ENCODE measurements around the gene MAN1B1.
"Not testable (repeated sequence)": the region's sequence is repeated elsewhere in the genome, so short reads cannot be mapped to it uniquely, and the experiment has no call there.

DNA sequence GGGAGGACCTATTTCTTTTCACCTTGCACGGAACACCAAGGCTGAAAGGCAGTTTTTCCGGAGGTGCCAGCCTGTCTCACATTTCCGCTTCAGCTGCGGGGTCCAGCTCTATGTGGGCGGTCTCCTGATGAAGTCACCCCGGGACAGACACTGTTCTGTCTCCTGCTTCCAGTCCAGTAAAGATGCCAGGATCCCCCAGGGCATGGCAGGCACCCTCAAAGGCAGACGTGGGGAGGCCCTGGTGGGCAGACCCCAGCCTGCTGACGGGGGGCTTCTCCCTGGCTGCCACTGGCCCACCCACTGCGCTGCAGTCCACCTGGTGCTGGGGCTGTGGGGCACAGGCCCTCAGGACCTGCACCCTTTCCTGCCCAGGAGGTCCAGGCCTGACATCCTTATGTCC is 24.0 kb upstream of the MAN1B1 start:
- TF ChIP-seq SMC3 (IDR thresholded peaks at IDR 0.05); ESRRA (IDR thresholded peaks at IDR 0.05; ENCODE audit: borderline replicate concordance, low read length): not testable (repeated sequence)
